Upper lobe of left lung (tissue), 6 donors: ENCODE results near the gene UBE2M. TPM values are rescaled to one million over a fixed set of nuclear protein-coding genes. Genes with fewer than 3 reads are reported as not detected.
"Not testable (repeated sequence)": the region's sequence is repeated elsewhere in the genome, so short reads cannot be mapped to it uniquely, and the experiment has no call there.

Source experiments
- ATAC-seq, 2 donors: fragments of 200-7000 bp; cut with Tn5 transposase; one replicate each; pipeline ENCODE4 v1.9.1; 2022; ENCODE audit warnings: mild to moderate bottlenecking in 2 of 2, moderate library complexity in 2 of 2; ENCODE audit not compliant: low FRiP score in 2 of 2
- DNase-seq, 2 donors: peaks; one replicate each; pipeline ENCODE4 v3.0.0-alpha.2; 2019 to 2020
- H3K27ac ChIP-seq, 4 donors: fragments of 200-600 bp; sonication (generic); one replicate each; pipeline ENCODE4 v1.5.1; 2016 to 2019
- H3K27me3 ChIP-seq, 4 donors: fragments of 200-600 bp; sonication (generic); one replicate each; pipeline ENCODE4 v1.5.1; 2017 to 2019
- H3K36me3 ChIP-seq, 4 donors: fragments of 200-600 bp; sonication (generic); one replicate each; pipeline ENCODE4 v1.5.1; 2016 to 2019
- H3K4me1 ChIP-seq, 4 donors: fragments of 200-600 bp; sonication (generic); one replicate each; pipeline ENCODE4 v1.5.1; 2018 to 2019
- H3K4me3 ChIP-seq, 4 donors: fragments of 200-600 bp; sonication (generic); one replicate each; pipeline ENCODE4 v1.5.1; 2017 to 2019; ENCODE audit warnings: mild to moderate bottlenecking in 2 of 4, moderate library complexity in 1 of 4
- H3K9me3 ChIP-seq, 4 donors: fragments of 200-600 bp; sonication (generic); one replicate each; pipeline ENCODE4 v1.5.1; 2018 to 2019
- CTCF ChIP-seq, 6 experiments: fragments of 450-650 bp in 4 of 6; fragments of 200-600 bp in 2 of 6; sonication (generic) in 2 of 6; IDR thresholded peaks; one replicate each; pipeline ENCODE4 v1.5.1; 2016 to 2019; ENCODE audit warnings: antibody characterized with exemption in 6 of 6
- EP300 ChIP-seq, 4 donors: sonication (generic); formaldehyde crosslinking; IDR thresholded peaks; one replicate each; pipeline ENCODE4 v1.5.1; 2017; ENCODE audit warnings: antibody characterized with exemption in 4 of 4, control low read depth in 2 of 4
- POLR2A ChIP-seq, 4 donors: fragments of 450-650 bp; IDR thresholded peaks; one replicate each; pipeline ENCODE4 v1.5.1; 2016 to 2017; ENCODE audit warnings: antibody characterized with exemption in 4 of 4, mild to moderate bottlenecking in 2 of 4
- POLR2AphosphoS5 ChIP-seq, 2 donors: sonication (generic); formaldehyde crosslinking; IDR thresholded peaks; one replicate each; pipeline ENCODE4 v1.5.1; 2017; ENCODE audit warnings: antibody characterized with exemption in 2 of 2
- WGBS, 2 donors: methylation state at CpG; one replicate each; pipeline ENCODE4 v1.1.5; 2017 to 2018; 5-methylcytosine and 5-hydroxymethylcytosine counted together
- small RNA-seq, 4 donors: library from RNA; depleted of rRNA; stranded (forward); fragments of <200 nt; gene quantifications; one replicate each; pipeline ENCODE3, GENCODE V24; 2016
- total RNA-seq, 6 donors: library from RNA; depleted of rRNA in 4 of 6; stranded (reverse); fragments of >200 nt in 4 of 6; gene quantifications; one replicate each; pipeline versions ENCODE4 v1.1.0 to v1.2.1, GENCODE V29; 2016 to 2021
- donor health status: DM: no; HTN: no; CAD: no; lungs with moderate emphysema.
- donor health status: DM: no; HTN: yes; CAD: no; lungs with severe emphysema.

Gene UBE2M
- total RNA-seq, 6 donors from 2014 or later, result 33.0 to 53.9 (median 41.6) TPM

- no peak within 1 kb of the TSS for H3K4me3 ChIP-seq
- WGBS, 2 donors, result 78 to 93% methylated on average over 2 to 21 of the region's 25 CpGs
- no peaks in the 10 kb centered on the region for H3K9me3 ChIP-seq
- ATAC-seq (no peak), DNase-seq (peak in 1 of 2 donors; percentile 76)
- TF ChIP-seq POLR2A (IDR thresholded peaks at IDR 0.05) (no peak), EP300 (IDR thresholded peaks at IDR 0.05) (no peak), CTCF (IDR thresholded peaks at IDR 0.05) (no peak), POLR2AphosphoS5 (IDR thresholded peaks at IDR 0.05) (no peak)
- peaks cover 3 to 29% (median 7%) of the 10 kb centered on the region in 4 donors for H3K36me3 ChIP-seq
- H3K4me1 ChIP-seq, result peaks cover 13 to 33% (median 25%) of the 10 kb centered on the region in 4 donors
- peak within 1 kb of the TSS in 1 of 4 donors; percentile 79 for H3K27ac ChIP-seq
- H3K27me3 ChIP-seq, result no peaks in the 10 kb centered on the region
Measured at GRCh38 chr19:58511353-58512208, 46.8 kb downstream of the UBE2M start, which contains the start of gene SLC27A5. Gene SLC27A5 (minus strand): TSS chr19:58511992. CDS start chr19:58511955, 37 bp downstream.

DNA sequence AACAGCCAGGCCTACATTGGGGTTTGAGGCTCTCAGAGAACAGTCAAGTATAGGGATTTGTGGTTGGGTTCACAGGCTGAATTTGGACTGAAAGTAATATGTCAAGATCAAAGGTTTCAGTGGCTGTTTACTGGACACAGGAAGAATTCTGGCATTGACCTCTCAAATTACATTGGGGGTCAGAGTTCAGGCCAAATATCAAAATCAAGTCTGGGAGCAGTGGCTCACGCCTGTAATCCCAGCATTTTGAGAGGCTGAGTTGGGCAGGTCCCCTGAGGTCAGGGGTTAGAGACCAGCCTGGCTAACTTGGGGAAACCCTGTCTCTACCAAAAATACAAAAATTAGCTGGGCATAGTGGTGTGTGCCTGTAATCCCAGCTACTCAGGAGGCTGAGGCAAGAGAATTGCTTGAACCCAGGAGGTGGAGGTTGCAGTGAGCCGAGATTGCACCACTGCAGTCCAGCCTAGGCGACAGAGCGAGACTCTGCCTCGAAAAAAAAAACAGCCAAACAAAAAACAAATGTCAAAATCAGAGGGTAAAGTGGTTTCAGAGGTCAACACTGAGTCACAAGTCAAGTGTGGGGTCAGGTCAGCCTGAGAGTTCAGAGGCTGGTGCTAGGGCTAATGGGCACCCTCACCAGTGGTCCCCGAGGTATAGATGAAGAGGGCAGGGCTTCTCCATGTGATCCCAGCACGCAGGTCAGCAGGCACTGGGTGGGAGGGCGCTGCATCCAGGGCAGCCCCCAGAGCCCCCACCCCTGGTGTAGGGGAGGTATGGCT lies 48.1 kb downstream of the UBE2M start:
- peaks cover 13 to 21% (median 18%) of the 10 kb centered on the region in 4 donors for H3K4me1 ChIP-seq
- no peak overlapping the region for H3K4me3 ChIP-seq
- ATAC-seq, result no peak
- WGBS, 2 donors, result 78 to 85% methylated on average over 7 to 8 of the region's 8 CpGs
- H3K27me3 ChIP-seq, result no peaks in the 10 kb centered on the region
- no peak overlapping the region for H3K27ac ChIP-seq
- peaks cover 0 to 16% (median 0%) of the 10 kb centered on the region in 4 donors for H3K36me3 ChIP-seq
- no peaks in the 10 kb centered on the region for H3K9me3 ChIP-seq
- no peak for DNase-seq
- no peak for TF ChIP-seq POLR2AphosphoS5 (IDR thresholded peaks at IDR 0.05)
- TF ChIP-seq CTCF (IDR thresholded peaks at IDR 0.05), result no peak
- no peak for TF ChIP-seq POLR2A (IDR thresholded peaks at IDR 0.05)
- TF ChIP-seq EP300 (IDR thresholded peaks at IDR 0.05), result no peak

GRCh38 chr19:58509731-58510083 lies 48.7 kb downstream of the UBE2M start:
- DNase-seq (no peak), ATAC-seq (no peak)
- no peak overlapping the region for H3K4me3 ChIP-seq
- H3K27ac ChIP-seq, result no peak overlapping the region
- TF ChIP-seq EP300 (IDR thresholded peaks at IDR 0.05) (no peak), CTCF (IDR thresholded peaks at IDR 0.05) (no peak), POLR2AphosphoS5 (IDR thresholded peaks at IDR 0.05) (no peak), POLR2A (IDR thresholded peaks at IDR 0.05) (no peak)
- H3K4me1 ChIP-seq, result peaks cover 10 to 17% (median 15%) of the 10 kb centered on the region in 4 donors
- H3K9me3 ChIP-seq, result no peaks in the 10 kb centered on the region
- 85 to 94% methylated on average over 9 to 11 of the region's 11 CpGs for WGBS, 2 donors
- peaks cover 0 to 13% (median 0%) of the 10 kb centered on the region in 4 donors for H3K36me3 ChIP-seq
- H3K27me3 ChIP-seq, result no peaks in the 10 kb centered on the region

DNA sequence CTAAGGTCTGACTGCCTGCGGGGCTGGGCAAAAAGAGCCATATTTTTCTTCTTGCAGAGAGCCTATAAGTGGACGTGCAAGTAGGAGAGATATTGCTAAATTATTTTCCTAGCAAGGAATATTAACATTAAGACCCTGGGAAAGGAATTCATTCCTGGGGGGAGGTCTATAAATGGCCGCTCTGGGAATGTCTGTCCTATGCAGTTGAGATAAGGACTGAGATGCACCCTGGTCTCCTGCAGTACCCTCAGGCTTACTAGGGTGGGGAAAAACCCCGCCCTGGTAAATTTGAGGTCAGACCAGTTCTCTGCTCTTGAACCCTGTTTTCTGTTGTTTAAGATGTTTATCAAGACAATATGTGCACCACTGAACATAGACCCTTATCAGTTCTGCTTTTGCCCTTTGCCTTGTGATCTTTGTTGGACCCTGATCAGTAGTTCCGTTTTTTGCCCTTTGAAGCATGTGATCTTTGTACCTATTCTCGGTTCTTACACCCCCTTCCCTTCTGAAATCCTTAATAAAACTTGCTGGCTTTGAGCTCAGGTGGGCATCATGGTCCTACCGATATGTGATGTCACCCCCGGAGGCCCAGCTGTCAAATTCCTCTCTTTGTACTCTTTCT lies 50.7 kb downstream of the UBE2M start:
- 75 to 80% methylated on average over 8 of the region's 8 CpGs for WGBS, 2 donors
- not testable (repeated sequence) for ATAC-seq, DNase-seq, H3K9me3 ChIP-seq, H3K4me1 ChIP-seq, H3K27ac ChIP-seq, H3K36me3 ChIP-seq, H3K4me3 ChIP-seq, H3K27me3 ChIP-seq

Small RNA genes lying within 50 kb of the gene (small RNA-seq; reads per million reads assigned to genes)
- gene MIR6807, result 0 to 0.06 (median 0) reads per million in 4 donors
- gene RN7SL525P, result 0 reads per million in 4 donors

Other genes with a start within 250 kb of the UBE2M start
- gene ZSCAN22, start 231.6 kb downstream of the UBE2M start, total RNA-seq, result 1 to 10 TPM; 1.8 to 6.3 (median 3.7) TPM
- 10 to 100 TPM in 5 of 6 donors, 1 to 10 TPM in 1; 8.4 to 26.6 (median 16.4) TPM for gene A1BG, start 205.1 kb downstream of the UBE2M start, total RNA-seq
- 10 to 100 TPM in 1 of 6 donors, 1 to 10 TPM in 5; 1.5 to 15.7 (median 4.0) TPM for gene ZNF497, start 195.9 kb downstream of the UBE2M start, total RNA-seq
- gene ZNF837, start 177.6 kb downstream of the UBE2M start, total RNA-seq, result 1 to 10 TPM; 1.8 to 9.4 (median 3.7) TPM
- 1,000 to 10,000 TPM in 1 of 6 donors, 100 to 1,000 TPM in 5; 291 to 1,408 (median 829) TPM for gene RPS5, start 171.3 kb downstream of the UBE2M start, total RNA-seq
- 1 to 10 TPM in 2 of 6 donors, under 1 TPM in 1, not detected in 3; 0.27 to 5.2 (median 2.0) TPM for gene RNF225, start 163.0 kb downstream of the UBE2M start, total RNA-seq
- 10 to 100 TPM in 4 of 6 donors, 1 to 10 TPM in 2; 7.4 to 31.0 (median 13.1) TPM for gene ZNF584, start 150.0 kb downstream of the UBE2M start, total RNA-seq
- 10 to 100 TPM in 1 of 6 donors, 1 to 10 TPM in 5; 3.5 to 18.9 (median 5.0) TPM for gene ZNF132, start 118.5 kb downstream of the UBE2M start, total RNA-seq
- gene ZNF324B, start 107.0 kb downstream of the UBE2M start, total RNA-seq, result 10 to 100 TPM in 3 of 6 donors, 1 to 10 TPM in 3; 6.9 to 18.9 (median 9.8) TPM
- 10 to 100 TPM; 10.8 to 39.8 (median 18.0) TPM for gene ZNF324, start 91.5 kb downstream of the UBE2M start, total RNA-seq
- gene ZNF446, start 82.3 kb downstream of the UBE2M start, total RNA-seq, result 10 to 100 TPM; 10.1 to 30.4 (median 14.4) TPM
- gene SLC27A5, start 46.6 kb downstream of the UBE2M start, total RNA-seq, result 10 to 100 TPM in 1 of 6 donors, 1 to 10 TPM in 5; 1.6 to 12.2 (median 6.9) TPM
- 10 to 100 TPM; 11.9 to 19.7 (median 15.0) TPM for gene ZBTB45, start 38.8 kb downstream of the UBE2M start, total RNA-seq
- 100 to 1,000 TPM; 197 to 283 (median 213) TPM for gene TRIM28, start 14.5 kb downstream of the UBE2M start, total RNA-seq
- 100 to 1,000 TPM in 5 of 6 donors, 10 to 100 TPM in 1; 75.4 to 162 (median 123) TPM for gene CHMP2A, start 3.5 kb downstream of the UBE2M start, total RNA-seq
- 100 to 1,000 TPM in 1 of 6 donors, 10 to 100 TPM in 5; 34.8 to 162 (median 45.5) TPM for gene MZF1, start 14.7 kb upstream of the UBE2M start, total RNA-seq